HG03460 (cell line): ENCODE data around the gene MAPK1.
"Not testable (repeated sequence)": the region's sequence is repeated elsewhere in the genome, so short reads cannot be mapped to it uniquely, and the experiment has no call there.

Source experiments
- ATAC-seq: cut with Tn5 transposase; IDR thresholded peaks from one replicate; pipeline ENCODE4 v1.9.1; 2021; ENCODE audit not compliant: unreplicated experiment

MAPK1 gene

DNA sequence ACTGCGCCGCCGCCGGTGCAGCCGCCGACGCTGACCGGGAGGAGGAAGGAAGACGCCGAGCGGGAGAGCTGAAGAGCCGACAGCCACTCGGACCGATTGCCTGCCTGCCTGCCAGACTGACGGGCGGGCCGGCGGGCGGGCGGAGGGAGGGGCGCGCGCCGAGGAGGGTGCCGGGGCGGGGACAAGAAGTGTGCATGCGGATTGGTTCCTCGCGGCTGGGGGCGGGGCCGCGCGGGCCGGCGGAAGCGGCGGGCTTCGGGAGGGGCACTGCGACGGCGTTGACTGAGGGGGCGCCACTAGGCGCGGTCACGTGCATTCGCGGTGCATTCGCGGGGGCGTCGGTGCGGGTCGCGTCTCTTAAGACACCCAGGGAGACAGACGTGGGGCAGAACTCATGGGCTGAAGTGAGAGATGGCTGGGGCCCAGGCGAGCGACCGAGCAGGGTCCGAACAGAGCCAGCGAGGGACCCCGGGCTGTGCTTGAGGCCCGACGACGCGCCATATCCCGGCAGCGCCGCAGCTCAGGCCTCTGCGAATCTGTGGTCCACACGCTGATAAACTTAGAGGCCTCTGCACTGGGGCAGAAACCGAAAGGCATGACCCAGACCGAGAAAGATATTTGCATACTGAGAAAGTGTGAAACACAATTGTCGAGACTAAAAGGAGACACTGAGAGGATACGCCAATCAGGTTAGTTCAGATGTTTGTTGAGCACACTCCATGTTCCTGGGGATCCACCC lies at the start of gene MAPK1:
Gene MAPK1, minus strand, starts transcription at position 118 of the 739 bp plus-strand sequence. CDS start 205 bp downstream, outside the sequence.
- ATAC-seq = peak; percentile 81

DNA sequence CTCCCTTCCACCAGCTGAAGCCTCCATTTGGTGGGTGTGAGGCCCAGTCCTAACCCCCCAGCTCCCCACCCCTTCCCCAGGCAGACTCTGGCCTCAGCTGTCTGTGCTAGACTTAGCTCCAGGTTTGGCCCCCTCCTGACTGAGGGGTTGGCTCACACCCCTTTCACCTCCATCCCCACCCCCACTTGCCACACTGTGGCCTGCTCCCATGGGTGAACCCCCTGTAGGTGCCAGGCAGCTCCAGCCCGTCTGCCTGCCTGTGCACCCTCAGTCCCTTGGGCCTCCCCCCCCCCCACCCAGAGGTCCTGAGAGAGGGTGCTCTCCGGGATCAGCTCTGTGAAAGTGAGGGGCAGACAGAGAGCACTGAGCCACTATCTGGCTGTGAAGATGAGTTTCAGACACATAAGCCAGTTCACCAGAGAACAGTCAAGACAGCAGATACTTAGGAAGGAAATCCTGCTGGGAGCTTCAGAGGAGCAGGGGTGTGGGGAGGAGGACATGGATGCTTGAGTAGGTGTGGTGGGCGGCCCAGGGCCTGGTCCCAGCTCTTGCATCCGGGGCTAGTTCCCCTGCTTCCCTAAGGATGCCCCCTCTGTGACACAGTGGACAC lies 49.0 kb upstream of the MAPK1 start:
- no peak for ATAC-seq

DNA sequence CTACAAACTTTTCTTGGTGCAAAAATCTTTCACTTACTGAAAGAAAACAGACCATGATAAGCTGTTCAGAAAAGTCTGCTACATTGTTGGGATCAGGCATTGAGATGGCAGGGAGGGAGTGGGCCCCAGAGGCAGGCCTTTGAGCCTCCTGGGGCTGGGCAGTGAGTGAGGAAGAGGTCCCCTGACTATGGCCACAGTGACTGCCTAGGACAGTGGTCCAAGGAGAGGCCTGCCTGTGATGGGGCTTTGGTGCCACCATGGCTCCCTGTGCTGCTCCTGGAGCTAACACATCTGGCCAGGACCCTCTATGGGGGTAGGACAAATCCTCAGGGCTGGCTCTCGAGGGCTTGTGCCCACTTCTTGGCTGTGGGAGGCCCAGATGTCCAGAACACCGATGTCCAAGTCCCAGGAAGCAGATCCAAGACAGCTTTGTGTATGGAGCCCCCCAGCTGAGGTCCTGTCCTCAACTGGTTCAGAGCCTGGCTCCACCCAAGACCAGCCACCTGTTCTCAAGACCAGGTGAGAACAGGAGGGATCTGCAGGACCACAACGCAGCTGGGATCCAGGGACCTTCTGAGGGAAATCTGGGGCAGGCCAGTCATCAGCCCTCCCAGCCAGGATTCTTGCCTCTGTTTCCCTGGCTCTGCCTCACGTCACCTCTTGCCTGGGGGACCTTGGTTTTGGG lies 48.3 kb upstream of the MAPK1 start:
- ATAC-seq = no peak

DNA sequence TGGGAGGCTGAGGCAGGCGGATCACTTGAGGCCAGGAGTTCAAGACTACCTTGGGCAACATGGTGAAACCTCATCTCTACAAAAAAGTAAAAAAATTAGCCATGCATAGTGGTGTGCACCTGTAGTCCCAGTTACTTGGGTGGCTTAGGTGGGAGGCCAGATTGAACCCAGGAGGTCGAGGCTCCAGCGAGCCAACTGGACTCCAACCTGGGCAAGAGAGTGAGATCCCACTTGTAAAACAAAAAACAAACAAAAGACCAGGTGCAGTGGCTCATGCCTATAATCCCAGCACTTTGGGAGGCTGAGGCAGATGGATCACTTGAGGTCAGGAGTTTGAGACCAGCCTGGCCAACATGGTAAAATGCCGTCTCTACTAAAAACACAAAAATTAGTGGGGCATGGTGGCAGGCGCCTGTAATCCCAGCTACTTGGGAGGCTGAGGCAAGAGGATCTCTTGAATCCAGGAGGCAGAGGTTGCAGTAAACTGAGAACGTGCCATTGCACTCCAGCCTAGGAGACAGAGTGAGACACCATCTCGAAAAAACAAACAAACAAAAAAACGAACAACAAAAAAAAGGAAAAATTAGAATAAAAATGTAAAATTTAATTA lies 46.7 kb upstream of the MAPK1 start:
- not testable (repeated sequence) for ATAC-seq

DNA sequence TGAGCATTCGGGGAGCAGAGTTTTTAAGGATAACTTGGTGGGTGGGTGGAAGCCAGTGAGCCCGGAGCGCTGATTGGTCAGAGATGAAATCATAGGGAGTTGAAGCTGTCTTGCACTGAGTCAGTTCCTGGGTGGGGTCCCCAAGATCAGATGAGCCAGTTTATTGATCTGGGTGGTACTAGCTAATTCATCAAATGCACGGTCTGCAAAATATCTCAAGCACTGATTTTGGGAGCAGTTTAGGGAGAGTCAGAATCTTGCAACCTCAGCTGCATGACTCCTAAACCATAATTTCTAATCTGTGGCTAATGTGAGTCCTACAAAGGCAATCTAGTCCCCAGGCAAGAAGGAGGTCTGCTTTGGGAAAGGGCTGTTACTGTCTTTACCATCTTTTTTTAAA lies 42.9 kb upstream of the MAPK1 start:
- ATAC-seq = not testable (repeated sequence)

DNA sequence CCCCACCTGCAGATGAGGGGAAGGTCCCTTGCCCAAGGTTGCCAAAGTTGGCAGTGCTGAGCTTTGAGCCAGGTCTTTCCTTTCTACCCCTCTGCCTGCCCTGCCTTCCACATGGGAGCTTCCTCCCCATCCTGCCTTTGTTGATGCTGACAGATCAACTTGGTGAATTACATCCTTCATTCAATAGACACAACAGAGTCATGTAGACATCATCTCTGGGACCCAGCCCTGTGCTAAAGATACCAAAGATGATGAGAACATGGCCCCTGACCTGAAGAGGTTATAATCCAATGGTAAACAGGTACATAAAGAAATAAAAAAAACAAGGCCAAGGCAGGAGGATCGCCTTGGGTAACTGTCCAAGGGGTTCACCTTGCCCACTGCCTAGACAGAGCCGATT lies 42.4 kb upstream of the MAPK1 start:
- ATAC-seq = no peak

DNA sequence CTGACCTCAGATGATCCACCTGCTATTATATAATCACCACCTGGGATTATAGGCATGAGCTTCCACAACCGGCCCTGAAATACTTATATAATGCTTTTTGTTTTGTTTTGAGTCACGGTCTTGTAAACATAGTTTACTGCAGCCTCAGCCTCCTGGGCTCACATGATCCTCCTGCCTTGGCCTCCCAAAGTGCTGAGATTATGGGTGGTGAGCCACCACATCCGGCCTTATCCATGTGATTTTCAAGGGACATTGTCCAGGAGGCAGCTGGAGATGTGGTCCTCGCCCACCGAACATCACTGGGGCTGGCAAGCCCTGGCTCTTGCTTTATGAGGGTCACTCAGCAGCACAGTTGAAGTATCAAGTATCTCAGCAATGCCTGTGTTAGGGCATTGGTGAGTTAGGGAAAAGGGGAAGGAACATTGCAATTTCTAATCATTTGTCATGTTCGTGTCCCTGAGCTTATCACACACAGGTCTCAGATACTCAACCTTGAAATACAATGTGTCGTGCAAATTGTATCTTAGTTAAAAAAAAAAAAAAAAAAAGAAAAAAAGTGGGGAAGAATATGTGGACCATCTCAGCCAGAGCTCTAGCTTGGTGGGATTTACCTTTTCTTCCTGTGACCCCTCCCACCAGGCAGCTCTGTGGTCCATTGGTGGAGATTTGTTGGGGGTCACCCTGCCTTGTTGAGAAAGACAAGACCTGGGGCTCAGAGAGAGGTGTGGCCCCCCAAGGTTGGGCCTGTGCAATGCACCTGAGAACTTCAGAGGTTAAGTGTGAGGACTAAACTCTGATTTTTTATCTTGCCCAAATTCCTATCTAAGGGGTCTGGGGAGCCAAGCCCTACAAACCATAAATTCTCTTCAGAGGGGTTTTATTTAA lies 40.4 kb upstream of the MAPK1 start:
- ATAC-seq = no peak

DNA sequence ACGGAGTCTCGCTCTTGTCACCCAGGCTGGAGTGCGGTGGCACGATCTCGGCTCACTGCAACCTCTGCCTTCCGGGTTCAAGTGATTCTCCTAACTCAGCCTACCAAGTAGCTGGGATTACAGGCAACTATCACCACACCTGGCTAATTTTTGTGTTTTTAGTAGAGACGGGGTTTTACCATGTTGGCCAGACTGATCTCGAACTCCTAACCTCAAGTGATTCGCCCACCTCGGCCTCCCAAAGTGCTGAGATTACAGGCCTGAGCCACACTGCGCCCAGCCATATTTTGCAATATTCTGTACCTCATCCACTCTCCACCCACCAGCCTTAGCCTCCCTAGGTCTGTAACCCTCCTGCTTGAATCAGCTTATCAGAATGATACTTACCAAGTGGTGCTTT lies 37.8 kb upstream of the MAPK1 start:
- not testable (repeated sequence) for ATAC-seq

DNA sequence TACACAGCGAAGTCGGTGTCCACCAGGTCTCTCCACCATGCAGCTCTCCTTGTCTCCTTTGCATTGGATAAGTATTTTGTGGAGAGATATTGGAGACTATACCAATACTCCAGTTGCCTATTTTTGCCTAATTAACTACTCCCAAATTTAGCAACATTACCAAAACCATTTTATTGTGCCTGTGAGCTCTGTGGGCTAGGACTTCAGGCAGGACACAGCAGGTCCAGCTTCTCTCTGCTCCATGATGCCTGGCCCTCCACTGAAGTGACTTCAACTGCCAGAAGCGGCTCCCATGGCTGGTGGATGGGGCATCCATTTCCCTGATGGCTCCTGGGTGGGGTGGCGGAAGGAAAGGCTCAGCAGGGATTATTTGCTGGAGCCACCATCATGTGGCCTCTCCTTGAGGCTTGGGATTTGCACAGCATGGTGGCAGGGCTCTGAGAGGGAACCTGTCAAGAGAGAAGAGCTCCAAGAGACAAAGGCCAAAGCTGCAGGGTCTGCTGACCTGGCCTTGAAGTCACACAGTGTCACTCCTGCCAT lies 36.9 kb upstream of the MAPK1 start:
- no peak for ATAC-seq

DNA sequence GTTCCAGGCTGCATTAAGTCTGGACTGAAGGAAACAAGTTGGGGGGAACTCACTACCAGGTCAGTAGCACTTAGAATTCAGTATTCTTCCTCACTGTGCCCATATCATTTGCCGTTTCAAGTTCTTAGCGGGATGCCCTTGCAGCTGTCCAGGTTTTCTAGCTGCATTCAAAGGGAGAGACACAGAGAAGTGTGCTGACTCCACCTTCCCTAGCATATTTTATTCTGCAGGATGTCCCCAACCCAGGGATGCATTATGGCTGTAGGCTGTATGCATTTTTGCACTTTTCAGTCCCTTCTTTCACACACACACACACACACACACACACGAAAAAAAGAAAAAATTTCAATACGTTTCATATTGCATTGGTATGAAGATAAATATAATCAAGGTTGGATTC lies 35.8 kb upstream of the MAPK1 start:
- no peak for ATAC-seq

DNA sequence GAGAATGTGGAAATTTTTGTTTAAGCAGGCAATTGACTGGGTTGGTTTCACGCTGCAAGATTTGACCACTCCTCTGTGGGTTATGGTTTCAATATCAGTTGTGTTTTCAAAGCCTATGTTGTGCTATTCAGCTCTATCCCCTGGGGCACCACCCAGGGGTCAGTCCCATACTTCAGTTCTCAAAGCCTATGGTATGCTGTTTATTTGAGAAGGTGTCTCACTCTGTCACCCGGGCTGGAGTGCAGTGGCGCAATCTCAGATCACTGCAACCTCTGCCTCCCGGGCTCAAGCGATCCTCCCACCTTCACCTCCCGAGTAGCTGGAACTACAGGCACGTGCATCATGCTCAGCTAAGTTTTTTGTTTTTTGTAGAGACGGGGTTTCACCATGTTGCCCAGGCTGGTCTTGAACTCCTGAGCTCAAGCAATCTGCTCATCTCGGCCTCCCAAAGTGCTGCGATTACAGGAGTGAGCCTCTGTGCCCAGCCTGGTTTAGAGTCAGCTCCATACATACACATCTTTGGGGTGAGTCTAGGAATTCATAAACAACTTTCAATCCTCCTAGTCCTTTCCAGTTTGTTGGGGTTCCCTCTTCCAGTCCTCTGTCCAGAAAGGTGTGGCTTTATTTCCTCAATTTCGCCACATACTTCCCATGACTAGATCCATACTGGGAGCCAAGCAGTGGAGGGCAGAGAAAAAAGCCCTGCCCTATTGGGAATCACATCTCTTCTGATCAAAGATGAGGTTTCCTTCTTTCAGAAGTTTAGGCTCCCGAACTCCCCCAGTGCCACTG lies 35.0 kb upstream of the MAPK1 start:
- ATAC-seq = no peak

DNA sequence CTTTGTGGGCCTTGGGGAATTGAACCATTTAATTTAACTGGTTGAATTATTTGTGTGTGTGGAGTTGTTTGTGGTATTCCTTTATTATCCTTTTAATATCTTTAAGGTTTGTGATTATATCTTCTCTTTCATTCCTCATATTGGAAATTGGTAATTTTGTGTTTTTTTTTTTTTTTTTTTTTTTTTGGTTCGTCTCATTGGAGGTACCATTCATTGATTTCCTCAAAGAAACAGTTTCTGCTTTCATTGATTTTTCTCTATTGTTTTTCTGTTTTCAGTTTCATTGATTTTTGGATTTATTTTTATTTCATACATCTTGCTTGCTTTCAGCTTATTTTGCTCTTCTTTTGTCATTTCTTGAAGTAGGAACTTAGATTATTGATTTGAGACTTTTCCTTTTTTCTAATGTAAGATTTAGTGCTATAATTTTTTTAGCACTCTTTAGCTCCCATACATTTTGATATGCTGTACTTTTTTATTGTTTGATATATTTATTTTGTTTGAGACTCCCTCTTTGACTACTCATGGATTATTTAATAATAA lies 31.0 kb upstream of the MAPK1 start:
- no peak for ATAC-seq

DNA sequence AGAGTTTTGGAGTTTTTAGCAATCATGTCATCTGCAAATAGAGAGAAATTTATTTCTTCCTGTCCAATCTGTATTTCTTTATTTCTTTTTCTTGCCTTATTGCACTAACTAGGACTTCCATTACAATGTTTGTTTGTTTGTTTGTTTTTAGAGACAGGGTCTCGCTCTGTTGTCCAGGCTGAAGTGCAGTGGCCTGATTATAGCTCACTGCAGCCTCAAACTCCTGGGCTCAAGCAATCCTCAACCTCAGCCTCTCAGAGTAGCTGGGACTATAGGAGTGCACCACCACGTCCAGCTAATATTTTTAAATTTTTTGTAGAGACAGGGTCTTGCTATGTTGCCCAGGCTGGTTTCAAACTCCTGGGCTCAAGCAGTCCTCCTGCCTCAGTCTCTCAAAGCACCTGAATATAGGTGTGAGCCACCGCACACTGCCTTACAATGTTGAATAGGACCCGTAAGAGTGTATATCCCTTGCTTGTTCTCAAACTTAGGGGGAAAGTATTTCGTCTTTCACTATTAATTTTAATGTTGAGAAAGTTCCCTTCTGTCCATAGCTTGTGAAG lies 29.6 kb upstream of the MAPK1 start:
- no peak for ATAC-seq

DNA sequence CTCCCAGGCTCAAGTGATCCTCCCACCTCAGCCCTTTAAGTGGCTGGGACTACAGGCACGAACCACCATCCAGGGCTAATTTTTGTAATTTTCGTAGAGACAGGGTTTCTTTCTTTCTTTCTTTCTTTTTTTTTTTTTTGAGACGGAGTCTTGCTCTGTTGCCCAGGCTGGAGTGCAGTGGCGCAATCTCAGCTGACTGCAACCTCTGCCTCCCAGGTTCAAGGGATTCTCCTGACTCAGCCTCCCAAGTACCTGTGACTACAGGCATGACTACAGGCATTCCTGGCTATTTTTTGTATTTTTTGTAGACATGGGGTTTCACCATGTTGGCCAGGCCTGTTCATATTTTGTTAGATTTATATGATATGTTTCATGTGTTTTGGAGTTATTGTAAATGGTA lies 28.8 kb upstream of the MAPK1 start:
- ATAC-seq = not testable (repeated sequence)

DNA sequence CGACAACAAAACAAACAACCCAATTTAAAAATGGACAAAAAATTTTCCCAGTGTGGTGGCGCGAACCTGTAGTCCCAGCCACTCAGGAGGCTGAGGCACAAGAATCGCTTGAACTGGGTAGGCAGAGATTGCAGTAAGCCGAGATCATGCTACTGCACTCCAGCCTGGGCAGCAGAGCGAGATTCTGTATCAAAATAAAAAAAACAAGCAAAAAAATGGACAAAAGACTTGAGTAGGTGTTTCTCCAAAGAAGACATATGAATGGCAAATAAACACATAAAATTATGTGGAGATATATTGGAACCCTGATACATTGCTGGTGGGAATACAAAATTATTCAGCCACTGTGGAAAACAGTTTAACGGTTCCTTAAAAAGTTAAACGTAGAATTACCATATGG lies 27.4 kb upstream of the MAPK1 start:
- no peak for ATAC-seq

DNA sequence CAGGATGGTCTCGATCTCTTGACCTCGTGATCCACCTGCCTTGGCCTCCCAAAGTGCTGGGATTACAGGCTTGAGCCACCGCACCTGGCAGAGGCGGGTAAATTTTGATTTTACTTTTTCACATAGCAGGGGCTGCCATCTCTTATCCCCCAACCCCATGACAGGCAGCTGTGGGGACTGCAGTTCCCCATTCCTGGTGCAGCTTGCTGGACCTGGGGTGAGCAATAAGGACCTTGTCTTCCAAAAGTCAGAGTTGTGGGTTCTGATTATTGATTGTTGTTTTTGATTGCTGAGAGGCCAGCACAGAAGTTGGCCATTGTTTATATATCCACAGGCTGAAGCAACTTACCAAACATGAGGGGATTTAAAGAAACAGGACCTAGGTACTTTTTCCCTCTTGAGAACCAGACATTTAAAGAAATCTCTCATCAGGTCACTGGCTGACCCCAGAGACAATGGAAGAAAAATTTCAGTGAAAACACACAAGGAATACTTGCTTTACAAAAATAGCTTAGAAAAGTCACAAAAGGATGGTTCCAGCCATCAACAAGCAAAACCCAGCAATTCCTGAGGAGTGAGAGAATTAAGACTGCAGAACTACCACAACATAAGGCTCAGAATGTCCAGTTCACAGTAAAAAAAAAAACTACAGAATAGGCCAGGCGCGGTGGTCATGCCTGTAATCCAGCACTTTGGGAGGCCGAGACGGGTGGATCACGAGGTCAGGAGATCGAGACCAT lies 22.0 kb upstream of the MAPK1 start:
- no peak for ATAC-seq

DNA sequence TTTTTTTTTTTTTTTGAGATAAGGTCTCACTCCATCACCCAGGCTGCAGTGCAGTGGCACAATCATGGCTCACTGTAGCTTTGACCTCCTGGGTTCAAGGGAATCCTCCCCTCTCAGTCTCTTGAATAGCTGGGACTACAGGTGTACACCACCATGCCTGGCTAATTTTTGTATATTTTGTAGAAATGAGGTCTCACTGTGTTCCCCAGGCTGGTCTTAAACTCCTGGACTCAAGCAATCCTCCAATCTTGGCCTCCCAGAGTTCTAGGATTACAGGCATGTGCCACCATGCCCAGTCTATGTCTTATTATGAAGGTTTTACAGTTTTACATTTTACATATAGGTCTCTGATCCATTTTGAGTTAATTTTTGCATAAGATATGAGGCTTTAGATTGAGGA lies 20.4 kb upstream of the MAPK1 start:
- ATAC-seq = no peak

DNA sequence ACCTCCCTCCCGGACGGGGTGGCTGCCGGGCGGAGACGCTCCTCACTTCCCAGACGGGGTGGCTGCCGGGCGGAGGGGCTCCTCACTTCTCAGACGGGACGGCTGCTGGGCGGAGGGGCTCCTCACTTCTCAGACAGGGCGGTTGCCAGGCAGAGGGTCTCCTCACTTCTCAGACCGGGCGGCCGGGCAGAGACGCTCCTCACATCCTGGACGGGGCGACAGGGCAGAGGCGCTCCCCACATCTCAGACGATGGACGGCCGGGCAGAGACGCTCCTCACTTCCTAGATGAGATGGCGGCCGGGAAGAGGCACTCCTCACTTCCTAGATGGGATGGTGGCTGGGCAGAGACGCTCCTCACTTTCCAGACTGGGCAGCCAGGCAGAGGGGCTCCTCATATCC lies 16.5 kb upstream of the MAPK1 start:
- not testable (repeated sequence) for ATAC-seq
